Fibroblast of skin of back (primary cell): ENCODE measurements around the gene OPALIN. TPM values are rescaled to one million over a fixed set of nuclear protein-coding genes. Genes with fewer than 3 reads are reported as not detected.

ENCODE experiments used
- DNase-seq: peaks from one replicate; pipeline ENCODE4 v3.0.0-alpha.2; 2013
- polyA plus RNA-seq, 2 experiments: library from polyadenylated mRNA; unstranded; fragments of 120-200 nt; gene quantifications; one replicate each; pipeline ENCODE4 v1.2.1, GENCODE V29; 2013; ENCODE audit not compliant: insufficient read length in 2 of 2

OPALIN gene, protein sequence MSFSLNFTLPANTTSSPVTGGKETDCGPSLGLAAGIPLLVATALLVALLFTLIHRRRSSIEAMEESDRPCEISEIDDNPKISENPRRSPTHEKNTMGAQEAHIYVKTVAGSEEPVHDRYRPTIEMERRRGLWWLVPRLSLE
- polyA plus RNA-seq (2013, experiment 1 of 2; ENCODE audit: insufficient read length) = not detected
- not detected for polyA plus RNA-seq (2013, experiment 2 of 2; ENCODE audit: insufficient read length)

DNA sequence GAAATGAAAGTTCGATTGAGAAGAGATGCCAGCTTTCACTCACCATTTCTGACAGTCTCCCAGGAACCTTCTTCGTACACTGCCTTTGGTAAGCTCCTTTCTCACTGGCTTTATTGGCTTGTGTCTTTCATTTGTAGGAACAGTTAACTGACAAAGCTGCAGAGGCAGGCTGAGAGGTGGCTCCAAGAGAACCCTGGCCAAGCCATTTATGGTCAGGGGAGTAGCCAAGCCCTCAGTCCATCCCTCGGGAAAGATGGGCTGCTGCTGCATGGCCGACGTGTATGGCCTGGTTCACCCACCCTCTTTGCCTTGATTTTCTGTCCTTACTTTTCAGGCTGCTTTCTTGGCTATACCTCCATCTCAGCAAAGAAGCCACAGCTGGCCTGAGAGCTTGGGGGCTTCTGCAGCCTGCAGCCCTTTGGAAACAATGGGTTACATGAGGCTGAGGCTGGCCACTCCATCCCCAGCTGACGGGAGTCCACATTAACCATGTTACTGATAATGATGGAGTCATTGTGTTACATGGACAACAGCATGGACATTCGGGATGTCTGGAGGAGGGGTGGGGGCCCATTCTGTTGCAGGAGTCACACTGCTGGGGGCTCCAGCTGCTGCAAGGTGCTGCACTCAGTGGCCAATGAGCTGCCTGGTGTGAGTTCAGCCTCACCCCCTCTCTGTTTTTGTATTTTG, at the start of gene OPALIN:
TSS of gene OPALIN (minus strand) at position 152 of the 690 bp plus-strand sequence. CDS start at position 46, 106 bp downstream.
- DNase-seq = no peak

DNA sequence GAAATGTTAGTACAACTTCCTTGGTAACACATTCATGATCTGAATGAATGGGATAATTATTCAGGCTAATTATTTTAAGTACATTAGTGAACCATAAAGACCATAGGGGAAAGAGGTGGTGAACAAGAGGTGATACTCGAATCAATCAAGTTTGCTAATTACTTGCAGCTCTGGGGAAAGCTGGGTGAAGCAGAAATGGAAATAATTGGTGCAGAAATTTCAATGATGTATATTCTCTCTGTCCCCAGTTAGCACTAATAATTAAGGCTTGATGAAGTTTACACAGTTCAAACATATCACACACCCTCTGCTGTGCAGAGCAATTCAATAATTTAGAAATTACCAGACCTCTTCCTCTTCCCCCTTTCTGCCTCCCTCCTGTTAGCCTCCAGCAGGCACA, 49.4 kb upstream of the OPALIN start:
- DNase-seq = no peak

DNA sequence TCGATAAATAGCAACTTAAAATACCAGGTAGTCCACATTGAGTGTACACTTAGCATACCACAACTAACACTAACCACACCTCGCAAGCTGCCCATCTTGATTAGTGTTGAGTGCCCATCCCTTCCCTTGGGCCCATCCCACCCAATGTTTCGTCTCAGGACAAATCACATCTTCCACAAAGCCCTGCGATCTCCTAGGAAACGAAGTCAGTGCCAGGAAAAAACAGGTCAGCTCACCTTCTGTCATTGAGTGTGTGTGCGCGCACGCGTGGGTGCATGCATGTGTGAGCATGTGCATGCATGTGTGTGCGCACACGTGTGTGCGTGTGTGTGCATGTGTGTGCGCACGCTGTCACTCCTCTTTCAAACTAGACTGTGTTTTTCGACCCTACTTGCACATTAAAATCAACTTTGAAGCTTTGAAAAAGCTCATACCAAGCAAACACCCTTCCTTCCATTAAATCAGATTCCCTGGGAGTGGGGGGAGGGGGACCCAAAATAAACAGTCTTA, 48.8 kb upstream of the OPALIN start:
- DNase-seq = no peak

DNA sequence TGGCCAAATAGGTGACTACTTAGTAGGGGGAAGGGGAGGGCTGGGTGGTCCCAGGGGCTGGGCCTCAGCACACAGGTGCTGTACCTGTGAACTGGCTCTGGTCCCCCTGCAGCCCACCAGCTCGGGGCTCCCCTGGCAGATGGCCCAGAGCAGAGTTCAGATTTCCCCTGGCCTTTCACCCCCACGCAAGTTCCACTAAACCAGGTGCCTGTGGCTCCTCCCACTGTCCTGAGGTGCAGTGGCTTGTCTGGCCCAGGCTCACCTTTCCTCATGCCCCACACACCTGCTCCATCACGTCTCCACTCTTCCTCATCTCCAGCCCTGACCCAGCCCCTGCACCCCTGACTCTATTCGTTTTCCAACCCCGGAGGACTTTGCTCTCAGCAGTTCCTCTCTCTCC, 47.3 kb upstream of the OPALIN start:
- no peak for DNase-seq

- DNase-seq = no peak
Observed at GRCh38 chr10:96402417-96403305, 43.9 kb upstream of the OPALIN start.

DNA sequence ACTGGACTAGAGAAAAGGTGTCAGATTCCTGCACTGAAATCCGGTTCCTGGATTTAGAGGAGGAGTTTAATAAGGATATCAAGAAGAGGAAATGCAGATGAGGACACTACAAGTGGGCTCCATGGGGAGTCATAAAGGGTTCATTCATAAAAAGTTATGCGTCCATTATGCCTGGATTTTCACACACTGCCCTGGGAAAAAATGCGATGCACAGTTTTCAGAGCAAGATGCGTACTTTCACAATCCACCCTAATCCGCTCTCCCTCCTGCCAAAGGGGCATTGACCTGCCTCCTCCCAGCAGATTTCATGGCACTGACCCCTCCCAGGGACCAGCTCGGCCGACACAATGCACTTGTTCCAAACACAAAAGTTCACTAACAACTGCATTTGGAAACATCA, 42.2 kb upstream of the OPALIN start:
- DNase-seq = no peak

GRCh38 chr10:96400465-96400864, 41.7 kb upstream of the OPALIN start:
- DNase-seq = no peak

DNA sequence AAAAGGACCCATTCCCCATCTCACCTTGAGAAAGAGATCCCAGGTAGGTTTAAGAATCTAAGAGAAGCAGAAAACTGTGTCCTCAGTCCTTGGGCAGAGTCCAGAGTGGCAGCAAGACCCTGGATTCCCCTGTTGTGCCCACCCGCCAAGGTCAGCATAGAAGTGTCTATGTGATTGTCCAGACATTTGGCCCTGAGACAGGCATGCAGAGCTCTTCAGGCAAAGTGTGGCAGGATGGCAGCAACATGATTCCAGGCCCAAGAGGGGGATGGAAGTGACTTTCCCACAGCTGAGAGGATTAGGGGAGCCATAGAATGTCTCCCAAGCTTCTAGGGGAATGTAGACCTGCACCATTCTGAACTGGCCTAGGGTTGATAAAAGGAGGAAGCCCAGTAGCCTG, 39.1 kb upstream of the OPALIN start:
- no peak for DNase-seq

DNA sequence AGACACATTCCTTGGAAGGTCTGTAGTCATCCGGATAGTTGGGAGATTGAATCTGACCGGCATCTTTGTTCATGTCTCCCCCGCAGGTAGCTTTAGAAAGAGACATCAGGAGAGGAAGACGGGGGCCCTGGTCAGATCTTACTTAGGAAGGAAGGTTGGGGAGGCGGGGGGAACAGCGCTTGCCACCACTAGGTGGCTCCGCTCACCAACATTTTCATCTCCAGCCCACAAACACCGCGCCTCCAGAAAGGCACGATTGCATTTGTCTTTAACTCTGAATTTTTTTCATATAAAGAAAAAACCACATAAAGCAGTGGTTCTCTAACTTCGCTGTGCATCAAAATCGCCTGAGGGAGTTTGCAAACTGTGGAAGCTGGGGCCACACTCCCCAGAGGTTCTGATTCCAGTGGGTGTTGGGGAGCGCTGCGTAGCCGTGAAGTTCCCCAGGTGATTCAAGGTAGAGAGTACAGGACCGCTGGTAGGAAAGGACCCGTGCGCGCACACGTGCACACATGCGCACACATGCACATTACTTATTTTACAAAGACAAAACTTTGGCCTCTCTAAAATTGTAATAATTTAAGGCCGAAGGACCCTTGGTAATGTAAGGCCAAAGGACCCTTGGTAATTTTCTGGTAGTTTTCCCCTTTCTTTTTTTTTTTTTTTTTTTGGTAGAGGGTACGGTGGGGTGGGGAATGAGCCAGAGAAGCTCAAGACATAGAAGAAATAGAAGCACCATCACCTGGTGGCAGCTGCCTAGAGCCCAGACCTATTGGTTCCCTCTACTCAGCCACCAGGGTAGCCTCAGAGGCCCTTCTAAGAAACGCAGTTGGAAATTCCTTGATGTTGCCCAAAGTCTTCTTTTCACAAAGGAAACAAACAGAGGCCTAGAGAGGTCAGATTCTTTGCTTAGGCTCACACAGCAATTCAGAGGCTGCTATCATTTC, 37.4 kb upstream of the OPALIN start:
- peak; percentile 61 for DNase-seq

- no peak for DNase-seq
Observed at GRCh38 chr10:96390460-96390864, 31.7 kb upstream of the OPALIN start.

GRCh38 chr10:96389785-96390184, 31.0 kb upstream of the OPALIN start:
- no peak for DNase-seq

DNA sequence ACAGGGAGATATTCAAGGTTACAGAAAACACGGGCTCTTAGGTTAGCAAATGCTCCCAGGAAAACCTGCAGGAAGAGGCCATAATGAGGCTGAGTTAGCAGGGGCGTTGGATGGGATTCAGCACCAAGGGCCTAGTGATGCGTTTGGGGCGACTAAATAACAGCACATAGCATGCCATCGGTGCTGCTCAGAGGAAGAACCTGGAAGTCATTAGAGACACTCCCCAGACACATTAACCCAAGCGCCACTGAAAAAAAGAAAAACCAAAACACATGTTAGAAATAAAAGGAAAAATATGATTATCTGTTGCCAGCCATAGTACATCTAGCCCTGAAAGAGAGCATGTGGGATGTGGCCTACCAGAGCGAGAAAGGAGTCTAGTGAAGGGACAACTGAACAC, 28.8 kb upstream of the OPALIN start:
- peak; percentile 73 for DNase-seq

DNA sequence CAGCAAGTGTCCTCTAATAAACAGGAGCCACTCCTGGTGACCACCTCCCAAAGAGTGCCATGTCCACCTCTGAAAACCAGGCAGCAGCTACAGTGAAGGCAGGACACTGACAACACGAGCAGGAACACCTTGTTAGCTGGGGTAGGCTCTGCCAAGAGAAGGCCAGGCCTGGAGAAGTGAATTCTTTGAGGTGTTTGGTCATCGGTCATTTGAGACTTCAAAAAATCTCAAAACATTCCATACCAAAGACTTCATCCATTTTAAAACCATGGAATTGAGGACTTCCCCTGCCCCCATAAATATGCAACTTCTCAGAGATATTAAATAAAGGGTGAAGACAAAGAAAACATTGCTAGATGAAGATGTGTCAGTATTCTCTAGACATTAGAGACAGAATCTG, 28.4 kb upstream of the OPALIN start:
- DNase-seq = peak; percentile 86

- DNase-seq = no peak
Observed at GRCh38 chr10:96384506-96384905, 25.7 kb upstream of the OPALIN start.

- DNase-seq = peak; percentile 25
Observed at GRCh38 chr10:96380821-96381220, 22.0 kb upstream of the OPALIN start.

DNA sequence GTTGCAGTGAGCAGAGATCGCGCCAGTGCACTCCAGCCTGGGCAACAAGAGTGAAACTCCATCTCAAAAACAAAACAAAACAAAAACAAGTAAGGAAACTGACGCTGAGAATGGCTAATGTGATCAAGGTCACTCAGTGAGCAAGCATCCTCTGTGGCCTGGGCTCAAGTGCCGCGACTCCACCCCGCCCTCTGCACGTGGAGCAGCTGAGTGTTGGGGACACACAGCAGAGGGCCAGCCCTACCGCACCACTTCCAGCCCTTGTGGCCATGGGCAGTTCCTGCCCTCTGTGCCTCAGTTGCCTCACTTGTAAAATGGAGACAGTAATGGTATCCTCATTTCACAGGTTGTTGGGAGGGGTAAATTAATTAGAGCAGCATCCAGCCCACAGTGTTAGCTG, 21.0 kb upstream of the OPALIN start:
- DNase-seq = no peak

- no peak for DNase-seq
Observed at GRCh38 chr10:96378741-96379140, 19.9 kb upstream of the OPALIN start.

DNA sequence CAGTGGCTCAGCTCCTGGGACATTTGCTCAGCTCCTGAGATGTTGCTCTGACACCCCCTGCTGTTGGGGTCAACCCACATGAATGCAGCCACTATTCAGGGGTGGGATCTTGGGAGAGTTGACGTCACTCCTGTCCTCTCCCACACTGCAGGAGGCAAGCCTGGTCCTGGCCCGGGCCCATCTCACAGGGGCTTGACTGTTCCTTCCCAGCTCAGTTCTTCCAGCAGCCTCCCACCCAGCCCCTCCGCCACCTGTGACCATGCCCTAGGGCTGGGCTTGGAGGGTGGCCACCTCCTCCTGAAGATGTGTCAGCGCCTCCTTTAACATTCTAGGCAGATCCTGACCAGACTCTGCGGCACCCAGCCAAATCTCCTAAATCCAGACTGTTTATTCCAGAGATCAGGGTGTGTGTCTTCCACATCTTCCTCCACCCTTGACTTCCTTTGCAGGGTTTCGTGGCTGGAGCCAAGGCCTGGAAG, 19.1 kb upstream of the OPALIN start:
- peak; percentile 30 for DNase-seq

DNA sequence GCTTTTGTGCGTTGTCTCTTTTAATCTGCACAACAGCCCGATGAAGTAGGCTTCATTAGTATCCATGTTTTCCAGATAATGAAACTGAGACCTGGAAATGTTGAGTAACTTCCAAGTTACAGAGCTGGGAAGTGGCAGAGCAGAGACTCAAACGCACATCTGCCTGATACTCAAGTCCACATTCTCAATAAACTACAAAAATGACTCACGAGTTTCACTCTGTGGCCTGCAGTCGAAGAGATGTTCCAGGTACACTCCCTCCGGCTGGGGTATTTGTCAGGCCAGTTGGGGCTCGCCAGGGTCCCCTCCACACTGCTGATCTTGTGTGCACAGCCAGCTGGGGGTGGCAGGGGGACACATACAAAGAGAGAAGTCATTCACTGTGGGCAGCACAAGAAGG, 17.7 kb upstream of the OPALIN start:
- no peak for DNase-seq

GRCh38 chr10:96374985-96375830, 16.4 kb upstream of the OPALIN start:
- peak; percentile 85 for DNase-seq

- no peak for DNase-seq
Observed at GRCh38 chr10:96374639-96374984, 15.8 kb upstream of the OPALIN start.
